Stimulated activated CD4-positive, alpha-beta T cell treated with anti-CD3 and anti-CD28 coated beads, Interleukin-1b, Interleukin-23, amount 100 ng/mL, for 1 hour (primary cell): ENCODE measurements around the gene PIM1.
A peak's percentile ranks its signal among the peaks of the same experiment; 100 is the strongest.

Experiments used
- DNase-seq, 2 donors: peaks; one replicate each; pipeline ENCODE4 v3.0.0-alpha.2; 2020; ENCODE audit warnings: low read depth in 2 of 2

PIM1 gene

DNA sequence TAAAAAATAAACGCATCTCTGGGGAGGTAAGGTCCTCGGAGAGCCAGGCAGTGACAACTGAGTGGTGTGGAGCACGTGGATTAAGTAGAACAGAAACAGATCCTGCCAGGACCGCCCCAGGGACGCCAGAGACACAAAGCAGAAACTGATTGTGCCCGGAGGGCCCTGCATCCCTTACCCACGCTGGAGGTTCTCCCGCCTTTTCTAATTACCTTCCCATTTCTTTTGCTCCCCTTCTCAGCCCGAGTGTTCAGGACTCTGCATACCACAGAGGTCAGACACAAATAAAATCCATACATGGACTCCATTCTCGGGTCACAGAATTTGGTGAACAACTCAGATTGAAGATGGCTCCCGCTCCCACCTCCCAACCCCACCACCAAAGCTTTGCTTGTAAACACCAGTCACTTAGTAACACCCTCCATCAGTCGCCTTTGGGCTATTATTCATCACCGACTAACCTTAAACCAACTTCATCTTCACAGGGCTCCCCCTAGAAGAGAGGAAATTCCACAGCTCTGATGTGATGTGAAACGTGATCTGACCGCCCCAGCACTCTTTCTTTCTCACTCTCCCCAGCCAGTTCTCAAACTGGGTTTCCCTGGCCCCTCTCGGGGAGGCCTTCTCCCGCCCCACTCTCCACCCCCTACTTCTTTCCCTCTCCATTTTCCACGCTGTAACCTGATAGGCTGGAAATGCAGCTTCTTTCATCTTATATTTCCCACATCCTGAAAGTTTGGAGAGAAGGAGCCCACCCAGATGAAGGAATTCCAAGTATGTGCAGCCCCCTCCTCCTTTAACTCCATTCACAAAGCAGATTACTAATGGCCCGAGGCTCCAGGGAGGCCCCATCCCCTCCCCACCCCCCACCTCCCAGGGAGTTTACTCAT, 32.5 kb upstream of the PIM1 start:
- DNase-seq = peak in 1 of 2 donors; percentile 2

DNA sequence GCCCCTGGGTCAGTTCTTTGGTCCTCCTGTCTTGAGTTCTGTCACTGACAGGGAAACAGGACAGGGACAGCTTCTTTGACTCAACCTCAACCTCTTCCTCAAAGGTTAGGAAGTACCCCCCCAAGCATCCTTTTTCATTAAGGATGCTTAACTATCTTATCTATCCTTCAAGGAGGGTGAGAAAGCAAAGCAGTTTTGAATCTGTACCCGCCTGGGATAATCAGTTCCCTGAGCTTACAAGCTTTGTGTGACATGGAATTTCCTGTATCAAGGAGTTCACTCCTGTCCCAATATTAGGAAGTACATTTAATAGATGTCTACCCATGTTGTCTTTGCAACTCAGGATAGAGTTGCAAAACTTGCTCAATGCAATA, 31.1 kb upstream of the PIM1 start:
- no peak for DNase-seq

DNA sequence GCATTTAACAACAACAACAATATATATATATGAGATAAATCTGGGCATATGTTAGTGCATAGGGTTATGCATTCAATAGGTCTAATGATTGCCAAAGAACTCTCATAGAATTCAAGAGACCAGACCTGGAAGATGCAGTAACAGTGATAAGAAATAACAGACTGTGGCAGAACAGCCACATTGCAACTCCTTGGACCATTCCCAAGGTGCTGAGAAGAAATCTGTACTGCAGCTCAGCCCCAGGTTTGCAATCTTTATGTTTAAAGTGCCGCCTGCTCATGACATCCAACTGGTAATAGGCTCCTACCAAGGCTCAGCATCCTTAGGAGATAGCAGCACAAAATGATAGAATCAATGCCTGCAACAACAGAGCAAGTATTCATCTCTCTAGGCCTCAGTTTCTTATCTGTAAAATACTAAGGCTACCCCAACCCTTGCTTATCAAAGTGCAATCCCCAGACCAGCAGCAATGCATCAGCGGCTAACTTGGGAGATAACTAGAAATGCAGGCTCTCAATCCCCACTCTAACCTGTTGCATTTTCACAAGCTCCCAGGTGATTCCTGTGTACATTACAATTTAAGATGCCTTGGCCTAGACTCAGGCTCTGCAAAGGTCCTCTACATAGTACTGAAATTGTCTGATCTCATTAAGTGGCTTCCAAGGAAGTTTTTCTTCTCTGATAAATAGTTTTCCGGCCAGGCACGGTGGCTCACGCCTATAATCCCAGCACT, 30.6 kb upstream of the PIM1 start:
- DNase-seq = no peak

DNA sequence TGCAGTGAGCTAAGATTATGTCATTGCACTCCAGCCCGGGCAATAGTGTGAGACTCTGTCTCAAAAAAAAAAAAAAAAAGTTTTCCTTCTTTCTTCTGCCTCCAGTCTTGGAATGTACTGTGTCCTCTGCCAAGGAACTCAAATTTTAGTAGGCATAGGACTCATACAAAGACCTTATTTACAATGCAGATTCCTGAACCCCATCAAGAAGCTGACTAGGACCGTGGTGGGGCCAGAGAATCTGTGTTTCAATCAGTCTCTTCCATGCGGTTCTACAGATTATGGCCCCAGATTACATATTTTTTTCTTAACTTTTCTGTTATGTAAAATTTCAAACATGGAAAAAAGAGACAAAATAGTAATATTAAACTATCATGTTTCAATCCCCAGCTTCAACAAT, 29.8 kb upstream of the PIM1 start:
- no peak for DNase-seq

DNA sequence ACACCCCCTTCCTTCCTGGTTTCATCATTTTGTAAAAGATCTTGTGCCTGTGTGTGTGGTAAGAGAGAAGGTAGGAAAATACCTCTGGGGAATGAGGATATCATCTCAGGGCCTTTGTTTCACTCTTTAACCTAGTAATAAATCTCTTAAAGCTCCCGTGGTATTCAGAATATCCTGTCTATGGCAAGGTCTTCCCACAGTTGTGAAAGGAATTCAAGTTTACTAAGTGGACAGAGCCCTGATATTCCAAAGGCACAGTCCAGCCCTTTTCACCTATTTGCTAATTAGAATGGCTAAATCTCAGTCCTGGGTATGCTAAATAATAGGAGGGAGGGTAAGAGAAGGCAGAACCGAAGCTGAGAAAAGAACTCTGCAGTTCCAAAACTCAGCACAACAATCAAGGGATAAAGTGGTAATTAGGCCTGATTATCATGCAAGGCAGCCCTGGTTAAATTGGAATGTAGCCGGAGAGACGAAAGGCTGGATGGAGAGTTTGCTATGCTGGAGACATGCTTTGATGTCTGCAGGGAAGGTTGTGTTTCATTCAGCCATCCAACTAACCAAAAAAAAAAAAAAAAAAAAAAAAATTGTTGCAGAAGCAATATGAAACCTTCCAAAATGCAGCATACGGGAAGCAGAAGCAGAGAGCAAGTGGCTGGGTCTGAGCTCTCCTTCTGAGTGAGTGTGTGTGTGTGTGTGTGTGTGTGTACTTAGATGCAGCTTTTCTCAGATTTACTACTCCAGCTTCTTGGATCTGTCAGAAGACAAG, 28.5 kb upstream of the PIM1 start:
- no peak for DNase-seq

DNA sequence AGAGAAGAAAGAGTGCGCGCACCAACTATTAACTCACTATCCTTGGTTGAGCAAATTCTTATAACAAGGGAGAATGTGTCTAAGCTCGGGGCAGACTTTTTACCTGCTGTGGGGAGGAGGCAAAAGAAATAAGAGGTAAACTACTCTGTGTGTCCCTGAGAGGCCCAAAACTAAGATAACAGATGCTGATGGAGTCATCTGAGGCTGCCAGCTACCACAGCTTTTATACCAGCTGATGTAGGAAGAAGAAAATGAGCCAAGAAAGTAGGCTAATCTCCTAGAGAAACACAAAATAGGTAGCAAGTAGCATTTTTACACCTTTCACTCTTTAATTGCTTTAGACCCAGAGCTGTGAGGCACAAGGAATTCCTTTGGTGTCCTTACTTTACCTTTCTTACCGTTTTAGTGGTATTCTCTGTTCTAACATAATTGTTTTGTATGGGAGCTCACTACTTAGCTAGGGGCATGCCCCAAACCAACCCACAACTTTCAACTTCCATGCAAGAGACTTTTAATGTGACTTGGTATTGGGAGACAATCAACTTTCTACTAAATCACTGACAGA, 27.8 kb upstream of the PIM1 start:
- no peak for DNase-seq

DNA sequence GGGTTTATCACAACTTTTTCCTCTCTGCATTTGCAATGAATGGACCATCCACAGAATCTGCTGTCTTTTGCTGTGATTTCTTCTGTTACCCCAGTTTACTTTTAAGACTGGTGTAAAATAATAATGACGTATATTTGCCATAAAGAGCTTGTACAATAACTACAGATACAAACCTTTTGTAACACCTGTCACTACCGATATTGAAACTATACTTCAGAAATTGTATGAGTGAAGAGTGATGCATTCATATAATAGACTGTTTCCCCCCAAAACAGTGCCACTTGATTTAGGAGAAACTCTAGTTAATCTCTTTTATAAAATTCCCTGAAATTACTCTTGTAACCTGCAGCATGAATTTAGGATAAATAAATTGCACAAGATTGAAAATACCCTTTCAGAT, 26.4 kb upstream of the PIM1 start:
- DNase-seq = no peak

DNA sequence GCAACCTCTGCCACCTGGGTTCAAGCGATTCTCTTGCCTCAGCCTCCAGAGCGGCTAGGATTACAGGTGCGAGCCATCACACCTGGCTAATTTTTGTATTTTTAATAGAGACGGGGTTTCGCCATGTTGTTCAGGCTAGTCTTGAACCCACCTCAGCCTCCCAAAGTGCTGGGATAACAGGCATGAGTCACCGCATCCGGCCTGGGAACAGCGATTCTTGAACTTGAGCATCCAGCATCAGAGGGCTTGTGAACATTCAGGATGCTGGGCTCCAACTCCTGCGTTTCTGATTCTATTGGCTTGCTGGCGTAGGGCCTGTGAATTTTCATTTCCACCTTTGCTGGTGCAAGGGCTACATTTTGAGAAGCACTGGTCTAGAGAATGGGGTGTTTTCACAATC, 24.5 kb upstream of the PIM1 start:
- no peak for DNase-seq

DNA sequence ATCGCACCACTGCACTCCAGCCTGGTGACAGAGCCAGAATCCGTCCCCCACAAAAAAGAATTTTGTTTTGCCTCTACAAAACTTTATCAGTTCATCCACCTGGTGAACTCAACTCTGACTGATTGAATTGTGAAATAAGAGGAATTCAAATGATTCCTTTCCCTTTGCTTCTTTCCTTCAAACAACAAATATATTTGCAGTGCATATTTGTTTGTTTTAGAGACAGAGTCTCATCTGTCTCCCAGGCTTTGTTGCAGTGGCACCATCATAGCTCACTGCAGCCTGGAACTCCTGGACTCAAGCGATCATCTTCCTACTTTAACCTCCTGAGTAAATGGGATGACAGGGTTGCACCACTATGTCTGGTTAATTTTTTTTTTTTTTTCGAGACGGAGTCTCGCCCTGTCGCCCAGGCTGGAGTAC, 23.2 kb upstream of the PIM1 start:
- no peak for DNase-seq

DNA sequence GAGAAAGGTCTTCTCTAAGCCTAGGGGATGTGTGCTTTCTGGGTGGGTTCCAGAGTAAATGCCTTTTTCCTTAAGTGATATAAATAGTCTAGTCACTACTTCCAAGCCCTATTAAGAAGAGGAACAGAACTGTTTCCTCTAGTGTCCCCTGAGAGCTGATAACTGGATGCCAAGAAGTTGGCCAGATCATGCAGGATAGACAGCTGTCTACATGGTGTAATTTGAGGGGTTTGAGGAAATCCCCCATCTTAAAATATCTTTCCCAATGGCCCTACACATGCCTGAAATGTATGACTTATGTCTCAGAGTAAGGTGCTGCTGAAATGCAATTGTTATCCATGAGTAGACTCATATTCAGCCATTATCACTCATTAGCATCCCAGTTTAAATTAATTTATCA, 20.2 kb upstream of the PIM1 start:
- no peak for DNase-seq

DNA sequence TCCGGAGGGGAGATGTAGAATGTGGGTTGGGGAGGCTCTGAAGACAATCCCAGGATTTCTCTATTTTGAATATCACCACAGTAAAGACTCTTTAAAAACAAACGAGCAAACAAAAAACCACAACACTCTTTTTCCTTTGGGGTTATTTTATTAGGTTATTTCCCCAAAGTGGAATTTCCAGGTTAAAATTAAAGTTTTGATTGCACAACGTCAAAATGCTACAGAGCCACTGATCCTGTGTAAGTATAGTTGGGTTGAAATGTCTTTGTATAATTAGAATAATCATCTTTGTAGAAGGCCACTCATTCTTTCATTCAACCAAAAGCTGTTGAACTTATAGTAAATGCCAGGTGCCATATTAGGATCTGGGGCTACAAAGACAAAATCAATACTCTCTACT, 19.6 kb upstream of the PIM1 start:
- DNase-seq = no peak

DNA sequence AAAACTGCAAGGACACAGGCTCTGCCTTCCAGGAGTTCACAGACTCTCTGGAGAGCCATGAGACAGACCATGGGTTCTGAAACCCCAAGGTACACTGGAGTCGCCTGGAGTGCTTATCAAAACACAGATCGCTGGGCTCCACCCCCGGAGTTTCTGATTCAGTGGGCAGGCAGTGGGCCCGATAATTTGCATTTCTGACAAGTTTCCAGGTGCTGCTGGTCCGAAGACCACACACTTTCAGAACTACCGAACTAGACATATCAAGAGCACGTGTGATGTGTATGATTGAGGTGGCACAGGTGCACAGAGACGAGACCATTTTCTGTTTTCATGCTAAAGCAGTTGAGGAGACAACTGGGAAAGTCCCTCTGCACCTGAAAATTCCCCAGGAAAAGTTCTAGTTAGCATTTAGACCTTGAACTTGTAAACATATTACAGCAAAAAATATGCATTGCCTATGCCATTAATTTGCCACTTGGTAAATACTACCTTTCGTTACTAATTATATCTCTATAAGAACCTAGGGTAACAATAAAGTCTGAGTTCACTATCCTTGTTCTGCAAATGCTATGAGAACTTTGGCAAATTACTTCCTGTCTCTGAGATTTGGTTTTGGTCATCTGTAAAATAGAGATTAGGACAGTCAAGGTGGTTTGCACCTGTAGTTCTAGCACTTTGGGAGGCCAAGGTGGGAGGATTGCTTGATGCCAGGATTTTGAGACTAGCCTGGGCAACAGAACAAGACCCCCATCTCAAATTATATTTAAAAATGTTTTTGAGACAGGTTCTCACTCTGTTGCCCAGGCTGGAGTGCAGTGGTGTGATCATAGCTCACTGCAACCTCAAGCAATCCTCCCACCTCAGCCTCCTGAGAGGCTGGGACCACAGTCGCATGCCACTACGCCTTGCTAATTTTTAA, 14.3 kb upstream of the PIM1 start:
- no peak for DNase-seq

DNA sequence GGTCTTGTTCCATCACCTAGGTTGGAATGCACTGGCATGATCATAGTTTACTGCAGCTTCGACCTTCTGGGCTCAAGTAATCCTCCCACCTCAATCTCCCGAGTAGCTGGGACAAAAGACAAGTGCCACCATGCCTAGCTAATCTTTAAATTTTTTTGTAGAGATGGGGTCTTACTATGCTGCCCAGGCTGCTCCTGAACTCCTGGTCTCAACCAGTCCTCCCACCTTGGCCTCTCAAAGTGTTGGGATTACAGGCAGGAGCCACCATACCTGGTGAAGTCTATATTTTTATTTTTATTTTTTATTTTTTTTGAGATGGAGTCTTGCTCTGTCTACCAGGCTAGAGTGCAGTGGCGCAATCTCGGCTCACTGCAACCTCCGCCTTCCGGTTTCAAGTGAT, 11.4 kb upstream of the PIM1 start:
- no peak for DNase-seq

DNA sequence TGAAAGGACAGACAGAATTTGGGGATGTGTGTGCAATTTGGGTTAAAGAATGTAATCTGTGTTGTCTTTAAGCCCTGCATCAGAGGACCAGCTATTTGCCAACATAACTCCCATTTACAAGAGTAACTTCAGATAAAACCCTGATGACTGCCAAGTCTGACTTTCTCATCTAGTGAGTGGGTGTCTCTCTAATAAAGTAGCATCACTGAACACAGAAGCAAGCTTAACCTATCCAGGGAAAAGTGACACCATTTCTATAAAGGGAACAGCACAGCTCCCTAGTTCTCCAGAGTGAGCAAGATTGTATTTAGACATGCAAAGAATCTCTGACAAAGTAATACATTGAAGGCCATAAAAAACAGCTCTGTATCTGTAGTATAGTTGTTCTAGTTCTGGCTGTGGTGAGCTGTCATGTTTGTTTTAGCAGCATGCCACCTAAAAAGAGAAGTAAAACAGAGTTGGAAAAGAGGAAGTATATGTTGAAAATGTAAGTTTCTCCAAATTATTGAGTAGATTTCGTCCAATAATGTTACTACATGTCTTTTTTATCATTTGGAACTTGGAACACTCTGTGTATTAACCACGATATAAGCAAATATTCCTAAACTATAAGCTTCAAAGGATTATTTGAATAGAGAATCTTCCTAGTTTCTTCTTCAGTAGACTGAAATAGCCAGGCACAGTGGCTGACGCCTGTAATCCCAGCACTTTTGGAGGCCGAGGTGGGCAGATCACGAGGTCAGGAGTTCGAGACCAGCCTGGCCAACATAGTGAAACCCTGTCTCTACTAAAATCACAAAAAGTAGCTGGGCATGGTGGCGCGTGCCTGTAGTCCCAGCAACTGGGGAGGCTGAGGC, 8.8 kb upstream of the PIM1 start:
- no peak for DNase-seq

DNA sequence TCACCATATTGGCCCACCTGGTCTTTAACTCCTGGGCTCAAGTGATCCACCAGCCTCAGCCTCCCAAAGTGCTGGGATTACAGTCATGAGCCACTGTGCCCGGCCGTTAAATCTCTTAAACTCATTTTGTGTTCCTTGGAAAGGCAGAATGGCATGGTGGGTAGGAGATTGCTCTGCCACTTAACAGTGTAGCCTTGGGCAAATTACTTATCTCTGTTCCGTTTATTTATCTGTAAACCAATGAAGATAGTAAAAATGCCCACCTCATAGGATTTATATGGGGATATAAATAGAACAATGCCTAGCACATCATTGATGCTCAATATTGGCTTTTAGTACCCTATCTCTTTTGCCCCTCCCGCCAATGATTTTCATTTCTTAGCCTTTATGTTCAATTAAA, 7.2 kb upstream of the PIM1 start:
- no peak for DNase-seq

DNA sequence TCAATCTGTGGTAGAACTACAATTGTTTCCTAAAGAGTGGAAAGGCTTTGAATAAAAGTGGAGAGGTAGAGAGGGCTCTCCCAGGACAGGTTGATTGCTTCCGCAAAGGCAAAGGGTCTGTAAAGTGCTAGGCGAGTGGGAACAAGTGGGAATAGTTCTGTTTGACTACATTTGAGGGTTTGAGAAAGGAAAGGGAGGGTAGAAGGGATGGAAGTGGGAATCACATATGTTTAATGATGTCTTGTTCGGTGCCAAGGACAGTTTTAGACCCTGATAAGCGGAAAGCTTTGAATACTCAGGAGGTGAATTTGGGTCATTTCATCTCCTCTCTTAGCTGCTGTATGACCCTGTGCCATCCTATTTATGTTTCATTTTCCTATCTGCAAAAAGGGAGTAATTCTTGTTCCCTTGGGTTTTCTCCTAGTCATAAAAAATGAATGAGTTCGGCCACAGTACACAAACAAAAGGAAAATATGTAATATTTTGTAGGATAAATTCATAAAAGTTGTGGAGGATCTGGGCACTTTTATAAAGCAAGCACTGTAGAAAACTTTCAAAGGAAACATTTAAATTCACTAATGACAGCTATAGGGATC, 1.7 kb upstream of the PIM1 start:
- DNase-seq = no peak

DNA sequence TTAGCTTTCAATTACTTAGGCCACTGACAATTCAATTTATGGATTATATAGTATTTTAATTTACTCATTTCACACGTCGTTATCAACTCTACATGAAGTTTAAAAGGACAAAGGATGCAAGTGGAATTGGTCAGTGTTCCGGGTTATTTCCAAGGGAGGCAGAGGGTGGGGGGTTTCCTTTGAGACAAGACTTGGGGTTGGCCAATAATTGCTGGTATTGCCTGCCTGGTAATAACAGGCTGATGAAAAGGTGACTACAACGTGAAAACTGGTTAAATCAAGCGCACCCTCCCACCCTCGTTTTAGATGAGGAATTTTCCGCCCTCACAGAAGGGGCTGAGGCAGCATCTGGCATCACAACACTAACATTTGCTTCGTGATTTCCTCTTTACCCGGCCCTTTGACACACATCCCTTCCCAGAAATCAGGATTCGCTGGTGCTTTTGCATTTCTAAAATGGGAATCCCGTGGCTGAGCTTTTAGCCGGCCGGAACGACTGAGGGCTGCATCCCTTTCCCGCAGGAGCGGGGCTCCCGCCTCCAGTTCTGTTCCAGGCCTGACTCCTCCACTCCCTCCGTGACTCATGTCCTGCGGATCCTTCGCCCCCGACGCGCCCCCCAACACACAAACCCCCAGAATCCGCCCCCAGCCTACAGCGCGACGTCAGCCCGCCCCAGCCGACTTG, 999 bp upstream of the PIM1 start:
- no peak for DNase-seq

DNA sequence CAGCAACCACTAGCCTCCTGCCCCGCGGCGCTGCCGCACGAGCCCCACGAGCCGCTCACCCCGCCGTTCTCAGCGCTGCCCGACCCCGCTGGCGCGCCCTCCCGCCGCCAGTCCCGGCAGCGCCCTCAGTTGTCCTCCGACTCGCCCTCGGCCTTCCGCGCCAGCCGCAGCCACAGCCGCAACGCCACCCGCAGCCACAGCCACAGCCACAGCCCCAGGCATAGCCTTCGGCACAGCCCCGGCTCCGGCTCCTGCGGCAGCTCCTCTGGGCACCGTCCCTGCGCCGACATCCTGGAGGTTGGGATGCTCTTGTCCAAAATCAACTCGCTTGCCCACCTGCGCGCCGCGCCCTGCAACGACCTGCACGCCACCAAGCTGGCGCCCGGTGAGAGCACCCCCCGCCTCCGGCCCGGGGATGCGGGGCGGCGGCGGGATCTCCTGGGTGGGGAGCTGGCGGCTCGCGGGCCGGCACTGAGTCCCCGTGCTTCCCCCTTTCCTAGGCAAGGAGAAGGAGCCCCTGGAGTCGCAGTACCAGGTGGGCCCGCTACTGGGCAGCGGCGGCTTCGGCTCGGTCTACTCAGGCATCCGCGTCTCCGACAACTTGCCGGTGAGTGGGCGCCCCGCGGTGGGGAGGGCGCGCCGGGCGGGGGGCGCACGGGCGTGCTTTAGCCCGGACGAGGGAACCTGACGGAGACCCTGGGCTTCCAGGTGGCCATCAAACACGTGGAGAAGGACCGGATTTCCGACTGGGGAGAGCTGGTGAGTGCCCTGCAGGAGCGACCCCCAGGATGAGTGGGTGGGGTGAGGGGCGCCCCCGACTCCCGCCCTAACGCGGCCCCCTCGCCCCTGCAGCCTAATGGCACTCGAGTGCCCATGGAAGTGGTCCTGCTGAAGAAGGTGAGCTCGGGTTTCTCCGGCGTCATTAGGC, 585 bp downstream of the PIM1 start:
- DNase-seq = no peak
